Measurements from ENCODE around the gene SLC29A1.
A peak's percentile ranks its signal among the peaks of the same experiment; 100 is the strongest.

Gene SLC29A1

GRCh38 chr6:44257753-44258324 lies 34.4 kb downstream of the SLC29A1 start:
- Histone ChIP-seq H3K27me3 (ENCODE audit: insufficient read depth, poor library complexity, severe bottlenecking) (no peaks in the 10 kb centered on the region), H3K4me3 (replicated peaks; ENCODE audit: insufficient read depth, low read length) (peak overlapping the region; percentile 91), H3K27ac (replicated peaks) (peak overlapping the region; percentile 31)
- TF ChIP-seq SPI1 (IDR thresholded peaks at IDR 0.05; ENCODE audit: borderline replicate concordance, low read depth) (no peak), GABPA (IDR thresholded peaks at IDR 0.05; ENCODE audit: low read depth) (no peak), POLR2AphosphoS5 (IDR thresholded peaks at IDR 0.05; ENCODE audit: low read depth) (no peak; the same call in 1 of the 2 replicates)
- TF ChIP-seq, protein P1, sequence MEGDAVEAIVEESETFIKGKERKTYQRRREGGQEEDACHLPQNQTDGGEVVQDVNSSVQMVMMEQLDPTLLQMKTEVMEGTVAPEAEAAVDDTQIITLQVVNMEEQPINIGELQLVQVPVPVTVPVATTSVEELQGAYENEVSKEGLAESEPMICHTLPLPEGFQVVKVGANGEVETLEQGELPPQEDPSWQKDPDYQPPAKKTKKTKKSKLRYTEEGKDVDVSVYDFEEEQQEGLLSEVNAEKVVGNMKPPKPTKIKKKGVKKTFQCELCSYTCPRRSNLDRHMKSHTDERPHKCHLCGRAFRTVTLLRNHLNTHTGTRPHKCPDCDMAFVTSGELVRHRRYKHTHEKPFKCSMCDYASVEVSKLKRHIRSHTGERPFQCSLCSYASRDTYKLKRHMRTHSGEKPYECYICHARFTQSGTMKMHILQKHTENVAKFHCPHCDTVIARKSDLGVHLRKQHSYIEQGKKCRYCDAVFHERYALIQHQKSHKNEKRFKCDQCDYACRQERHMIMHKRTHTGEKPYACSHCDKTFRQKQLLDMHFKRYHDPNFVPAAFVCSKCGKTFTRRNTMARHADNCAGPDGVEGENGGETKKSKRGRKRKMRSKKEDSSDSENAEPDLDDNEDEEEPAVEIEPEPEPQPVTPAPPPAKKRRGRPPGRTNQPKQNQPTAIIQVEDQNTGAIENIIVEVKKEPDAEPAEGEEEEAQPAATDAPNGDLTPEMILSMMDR (IDR thresholded peaks at IDR 0.05; ENCODE audit: insufficient read depth, low read length), result no peak
- TF ChIP-seq, protein P2, sequence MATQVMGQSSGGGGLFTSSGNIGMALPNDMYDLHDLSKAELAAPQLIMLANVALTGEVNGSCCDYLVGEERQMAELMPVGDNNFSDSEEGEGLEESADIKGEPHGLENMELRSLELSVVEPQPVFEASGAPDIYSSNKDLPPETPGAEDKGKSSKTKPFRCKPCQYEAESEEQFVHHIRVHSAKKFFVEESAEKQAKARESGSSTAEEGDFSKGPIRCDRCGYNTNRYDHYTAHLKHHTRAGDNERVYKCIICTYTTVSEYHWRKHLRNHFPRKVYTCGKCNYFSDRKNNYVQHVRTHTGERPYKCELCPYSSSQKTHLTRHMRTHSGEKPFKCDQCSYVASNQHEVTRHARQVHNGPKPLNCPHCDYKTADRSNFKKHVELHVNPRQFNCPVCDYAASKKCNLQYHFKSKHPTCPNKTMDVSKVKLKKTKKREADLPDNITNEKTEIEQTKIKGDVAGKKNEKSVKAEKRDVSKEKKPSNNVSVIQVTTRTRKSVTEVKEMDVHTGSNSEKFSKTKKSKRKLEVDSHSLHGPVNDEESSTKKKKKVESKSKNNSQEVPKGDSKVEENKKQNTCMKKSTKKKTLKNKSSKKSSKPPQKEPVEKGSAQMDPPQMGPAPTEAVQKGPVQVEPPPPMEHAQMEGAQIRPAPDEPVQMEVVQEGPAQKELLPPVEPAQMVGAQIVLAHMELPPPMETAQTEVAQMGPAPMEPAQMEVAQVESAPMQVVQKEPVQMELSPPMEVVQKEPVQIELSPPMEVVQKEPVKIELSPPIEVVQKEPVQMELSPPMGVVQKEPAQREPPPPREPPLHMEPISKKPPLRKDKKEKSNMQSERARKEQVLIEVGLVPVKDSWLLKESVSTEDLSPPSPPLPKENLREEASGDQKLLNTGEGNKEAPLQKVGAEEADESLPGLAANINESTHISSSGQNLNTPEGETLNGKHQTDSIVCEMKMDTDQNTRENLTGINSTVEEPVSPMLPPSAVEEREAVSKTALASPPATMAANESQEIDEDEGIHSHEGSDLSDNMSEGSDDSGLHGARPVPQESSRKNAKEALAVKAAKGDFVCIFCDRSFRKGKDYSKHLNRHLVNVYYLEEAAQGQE (IDR thresholded peaks at IDR 0.05; ENCODE audit: insufficient replicate concordance, low read depth), result no peak
- no peak for DNase-seq (ENCODE audit: low read depth in 1 of 2, low spot score in 1 of 2)

- H3K27me3 ChIP-seq (ENCODE audit: insufficient read depth, poor library complexity, severe bottlenecking), result no peaks in the 10 kb centered on the region
- H3K27ac ChIP-seq (replicated peaks), result no peak overlapping the region; the same call in 1 of the 2 replicates
- no peak for DNase-seq (ENCODE audit: low read depth in 1 of 2, low spot score in 1 of 2)
- TF ChIP-seq GABPA (IDR thresholded peaks at IDR 0.05; ENCODE audit: low read depth) (no peak), POLR2AphosphoS5 (IDR thresholded peaks at IDR 0.05; ENCODE audit: low read depth) (no peak; the same call in 1 of the 2 replicates), SPI1 (IDR thresholded peaks at IDR 0.05; ENCODE audit: borderline replicate concordance, low read depth) (no peak)
- TF ChIP-seq, protein P2 (IDR thresholded peaks at IDR 0.05; ENCODE audit: insufficient replicate concordance, low read depth), result no peak
- TF ChIP-seq, protein P1 (IDR thresholded peaks at IDR 0.05; ENCODE audit: insufficient read depth, low read length), result no peak
- no peak overlapping the region for H3K4me3 ChIP-seq (replicated peaks; ENCODE audit: insufficient read depth, low read length)
These were observed 35.0 kb downstream of the SLC29A1 start for GRCh38 chr6:44258325-44258863.

- no peak for TF ChIP-seq GABPA (IDR thresholded peaks at IDR 0.05; ENCODE audit: low read depth)
- TF ChIP-seq SPI1 (IDR thresholded peaks at IDR 0.05; ENCODE audit: borderline replicate concordance, low read depth), result no peak
- TF ChIP-seq, protein P2 (IDR thresholded peaks at IDR 0.05; ENCODE audit: insufficient replicate concordance, low read depth), result no peak
- TF ChIP-seq, protein P1 (IDR thresholded peaks at IDR 0.05; ENCODE audit: insufficient read depth, low read length), result no peak
- no peak for TF ChIP-seq POLR2AphosphoS5 (IDR thresholded peaks at IDR 0.05; ENCODE audit: low read depth)
- no peak overlapping the region for H3K27ac ChIP-seq (replicated peaks)
- H3K4me3 ChIP-seq (replicated peaks; ENCODE audit: insufficient read depth, low read length), result no peak overlapping the region
- no peak for DNase-seq (ENCODE audit: low read depth in 1 of 2, low spot score in 1 of 2)
- no peaks in the 10 kb centered on the region for H3K27me3 ChIP-seq (ENCODE audit: insufficient read depth, poor library complexity, severe bottlenecking)
These were observed 35.5 kb downstream of the SLC29A1 start for GRCh38 chr6:44258921-44259320.

Data from HL-60 (cell line).